ENCODE measurements around the gene RAB5IF.
A peak's percentile ranks its signal among the peaks of the same experiment; 100 is the strongest.

The RAB5IF gene

GRCh38 chr20:36574366-36575135 lies 31.0 kb upstream of the RAB5IF start:
- H3K27me3 ChIP-seq (ENCODE audit: low read depth): no peaks in the 10 kb centered on the region
- H3K4me3 ChIP-seq: peak overlapping the region; percentile 88
- no peaks in the 10 kb centered on the region for H3K9me3 ChIP-seq
- H3K36me3 ChIP-seq (replicated peaks): peaks cover 13% of the 10 kb centered on the region
- peak; percentile 28 to 79 for DNase-seq (ENCODE audit: low spot score in 2 of 2)
- in situ Hi-C loops (cut with MboI; ENCODE audit: low sequenced_read_pairs): no loop called here
- H3K4me1 ChIP-seq: peaks cover 24% of the 10 kb centered on the region

GRCh38 chr20:36576081-36576445 lies 29.5 kb upstream of the RAB5IF start:
- no peaks in the 10 kb centered on the region for H3K27me3 ChIP-seq (ENCODE audit: low read depth)
- no peaks in the 10 kb centered on the region for H3K9me3 ChIP-seq
- H3K4me1 ChIP-seq: peaks cover 24% of the 10 kb centered on the region
- no peak overlapping the region for H3K4me3 ChIP-seq
- in situ Hi-C loops (cut with MboI; ENCODE audit: low sequenced_read_pairs): no loop called here
- DNase-seq (ENCODE audit: low spot score in 2 of 2): no peak
- H3K36me3 ChIP-seq (replicated peaks): peaks cover 25% of the 10 kb centered on the region

DNA sequence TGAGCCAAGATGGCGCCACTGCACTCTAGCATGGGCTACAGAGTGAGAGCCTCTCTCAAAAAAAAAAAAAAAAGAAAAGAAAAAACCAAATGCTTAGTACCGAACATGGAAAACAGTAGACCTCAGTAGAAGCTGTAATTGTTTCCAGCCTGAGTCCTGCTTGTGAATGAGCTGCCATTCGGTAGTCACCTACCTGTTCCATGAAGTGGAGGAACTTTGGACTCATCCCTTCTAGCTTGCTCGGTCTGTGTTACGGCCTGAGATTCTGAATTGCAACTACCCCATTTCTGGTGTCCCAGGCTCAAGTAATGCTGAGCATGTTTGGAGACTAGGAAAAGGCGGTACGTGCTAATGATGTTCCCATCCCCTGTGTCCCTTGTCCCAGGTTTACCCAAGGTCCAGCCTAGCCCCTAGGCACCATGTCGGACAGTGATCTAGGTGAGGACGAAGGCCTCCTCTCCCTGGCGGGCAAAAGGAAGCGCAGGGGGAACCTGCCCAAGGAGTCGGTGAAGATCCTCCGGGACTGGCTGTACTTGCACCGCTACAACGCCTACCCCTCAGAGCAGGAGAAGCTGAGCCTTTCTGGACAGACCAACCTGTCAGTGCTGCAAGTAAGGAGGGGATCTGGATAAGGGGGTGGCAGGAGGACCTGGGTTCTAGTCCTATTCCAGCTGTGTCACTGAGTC lies 27.1 kb upstream of the RAB5IF start:
- H3K27me3 ChIP-seq (ENCODE audit: low read depth): no peaks in the 10 kb centered on the region
- in situ Hi-C loops (cut with MboI; ENCODE audit: low sequenced_read_pairs): no loop called here
- H3K4me3 ChIP-seq: no peak overlapping the region
- H3K36me3 ChIP-seq (replicated peaks): peaks cover 42% of the 10 kb centered on the region
- H3K4me1 ChIP-seq: peaks cover 5% of the 10 kb centered on the region; the same call in 1 of the 2 replicates
- no peaks in the 10 kb centered on the region for H3K9me3 ChIP-seq
- DNase-seq (ENCODE audit: low spot score in 2 of 2): no peak

- no peaks in the 10 kb centered on the region for H3K27me3 ChIP-seq (ENCODE audit: low read depth)
- H3K36me3 ChIP-seq (replicated peaks): peaks cover 46% of the 10 kb centered on the region
- DNase-seq (ENCODE audit: low spot score in 2 of 2): no peak
- no peaks in the 10 kb centered on the region for H3K9me3 ChIP-seq
- in situ Hi-C loops (cut with MboI; ENCODE audit: low sequenced_read_pairs): no loop called here
- H3K4me1 ChIP-seq: peaks cover 14% of the 10 kb centered on the region
- H3K4me3 ChIP-seq: no peak overlapping the region
These were observed 25.5 kb upstream of the RAB5IF start for GRCh38 chr20:36579996-36580545.

GRCh38 chr20:36582322-36582721 lies 23.3 kb upstream of the RAB5IF start:
- Histone ChIP-seq H3K36me3 (replicated peaks) (peaks cover 53% of the 10 kb centered on the region), H3K4me3 (no peak overlapping the region), H3K27me3 (ENCODE audit: low read depth) (no peaks in the 10 kb centered on the region), H3K4me1 (peaks cover 20% of the 10 kb centered on the region), H3K9me3 (no peaks in the 10 kb centered on the region)
- in situ Hi-C loops (cut with MboI; ENCODE audit: low sequenced_read_pairs): no loop called here
- no peak for DNase-seq (ENCODE audit: low spot score in 2 of 2)

GRCh38 chr20:36582821-36583220 lies 22.8 kb upstream of the RAB5IF start:
- no peak overlapping the region for H3K4me3 ChIP-seq
- H3K36me3 ChIP-seq (replicated peaks): peaks cover 53% of the 10 kb centered on the region
- H3K4me1 ChIP-seq: peaks cover 20% of the 10 kb centered on the region
- in situ Hi-C loops (cut with MboI; ENCODE audit: low sequenced_read_pairs): no loop called here
- DNase-seq (ENCODE audit: low spot score in 2 of 2): no peak
- H3K9me3 ChIP-seq: no peaks in the 10 kb centered on the region
- H3K27me3 ChIP-seq (ENCODE audit: low read depth): no peaks in the 10 kb centered on the region

DNA sequence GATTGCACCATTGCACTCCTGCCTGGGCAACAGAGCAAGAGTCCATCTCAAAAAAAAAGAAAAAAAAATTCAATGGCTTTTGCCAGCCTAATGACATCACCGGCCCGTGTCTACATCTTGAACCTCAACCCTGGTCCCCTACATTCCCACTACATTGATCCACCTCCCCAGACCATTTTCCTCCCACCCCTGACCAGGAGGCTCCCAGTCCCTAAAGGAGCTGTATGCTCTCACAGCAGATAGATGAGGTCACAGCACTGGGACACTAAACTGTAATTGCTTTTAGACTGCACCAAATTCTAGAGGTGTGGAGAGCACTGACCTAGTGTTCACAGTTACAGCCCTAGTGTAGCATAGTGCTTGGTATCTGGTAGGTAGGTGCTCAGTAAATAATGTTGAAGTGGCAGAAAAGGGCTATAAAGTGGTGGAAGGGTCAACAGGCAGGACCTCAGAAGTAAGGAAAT lies 21.5 kb upstream of the RAB5IF start:
- in situ Hi-C loops (cut with MboI; ENCODE audit: low sequenced_read_pairs): no loop called here
- Histone ChIP-seq H3K4me3 (no peak overlapping the region), H3K27me3 (ENCODE audit: low read depth) (no peaks in the 10 kb centered on the region), H3K36me3 (replicated peaks) (peaks cover 48% of the 10 kb centered on the region), H3K9me3 (no peaks in the 10 kb centered on the region), H3K4me1 (peaks cover 20% of the 10 kb centered on the region)
- DNase-seq (ENCODE audit: low spot score in 2 of 2): no peak

DNA sequence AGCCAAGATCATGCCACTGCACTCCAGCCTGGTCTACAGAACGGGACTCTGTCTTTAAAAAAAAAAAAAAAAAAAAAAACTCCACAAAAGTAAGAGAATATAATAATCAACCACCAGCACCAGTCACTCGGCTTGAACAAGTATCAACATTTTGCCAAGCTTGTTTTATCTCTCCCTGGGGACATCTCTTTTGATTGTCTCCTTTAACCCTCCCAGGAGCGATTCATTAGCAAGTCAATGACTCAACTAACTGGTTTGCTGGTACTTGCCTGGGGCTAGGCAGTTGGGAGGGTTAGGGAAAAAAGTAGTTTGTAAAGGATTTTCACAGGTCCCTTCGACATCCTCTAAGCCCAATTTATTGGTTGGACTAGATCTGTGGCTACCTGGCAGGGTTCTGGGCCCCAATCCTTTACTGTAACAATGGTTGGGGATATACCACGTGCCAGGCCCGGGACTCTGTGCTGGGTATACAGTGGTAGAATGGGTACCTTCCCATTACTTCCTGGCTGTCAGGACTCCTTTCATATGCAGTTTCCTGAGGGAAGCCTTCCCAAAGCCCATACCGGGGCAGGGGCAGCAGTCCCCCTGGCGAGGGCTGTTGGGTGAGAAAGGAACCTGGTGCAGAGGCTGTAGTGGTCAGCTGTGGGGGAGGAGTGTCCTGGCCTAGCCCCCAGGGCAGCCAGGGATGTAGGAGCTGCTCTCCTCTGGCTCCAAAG lies 20.0 kb upstream of the RAB5IF start:
- in situ Hi-C loops (cut with MboI; ENCODE audit: low sequenced_read_pairs): no loop called here

DNA sequence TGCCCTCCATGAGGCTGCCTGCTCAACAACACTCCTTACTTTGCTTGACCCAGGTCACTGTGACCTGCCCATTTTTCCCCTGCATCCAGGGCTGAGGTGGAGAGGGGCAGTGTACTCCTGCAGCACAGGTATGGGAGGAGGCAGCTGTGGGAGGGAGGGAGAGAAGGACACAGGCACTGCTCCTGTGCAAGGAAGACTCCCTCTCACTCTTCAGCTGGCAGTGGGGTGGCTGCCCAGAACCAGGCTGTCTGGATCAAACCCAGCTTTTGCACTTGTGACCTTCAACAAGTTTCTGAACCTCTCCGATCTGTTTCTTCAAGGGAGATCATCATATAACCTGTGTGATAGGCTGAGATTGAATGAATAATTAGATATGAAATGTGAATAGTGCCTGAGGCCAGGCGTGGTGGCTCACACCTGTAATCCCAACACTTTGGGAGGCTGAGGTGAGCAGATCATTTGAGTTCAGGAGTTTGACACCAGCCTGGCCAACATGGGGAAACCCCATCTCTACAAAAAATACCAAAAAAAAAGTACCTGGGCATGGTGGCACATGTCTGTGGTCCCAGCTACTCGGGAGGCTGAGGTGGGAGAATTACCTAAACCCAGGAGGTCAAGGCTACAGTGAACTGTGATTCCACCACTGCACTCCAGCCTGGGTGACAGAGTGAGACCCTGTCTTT lies 18.1 kb upstream of the RAB5IF start:
- no peak for DNase-seq (ENCODE audit: low spot score in 2 of 2)
- Histone ChIP-seq H3K4me3 (no peak overlapping the region), H3K27me3 (ENCODE audit: low read depth) (no peaks in the 10 kb centered on the region), H3K4me1 (peaks cover 25% of the 10 kb centered on the region), H3K36me3 (replicated peaks) (peaks cover 40% of the 10 kb centered on the region), H3K9me3 (no peaks in the 10 kb centered on the region)
- in situ Hi-C loops (cut with MboI; ENCODE audit: low sequenced_read_pairs): no loop called here

More for the DNA sequence above, 20.0 kb upstream of the RAB5IF start:
- peaks cover 41% of the 10 kb centered on the region for H3K36me3 ChIP-seq (replicated peaks)
- no peaks in the 10 kb centered on the region for H3K9me3 ChIP-seq
- H3K4me3 ChIP-seq: no peak overlapping the region
- peaks cover 20% of the 10 kb centered on the region for H3K4me1 ChIP-seq
- DNase-seq (ENCODE audit: low spot score in 2 of 2): peak; percentile 91 to 99
- H3K27me3 ChIP-seq (ENCODE audit: low read depth): no peaks in the 10 kb centered on the region

DNA sequence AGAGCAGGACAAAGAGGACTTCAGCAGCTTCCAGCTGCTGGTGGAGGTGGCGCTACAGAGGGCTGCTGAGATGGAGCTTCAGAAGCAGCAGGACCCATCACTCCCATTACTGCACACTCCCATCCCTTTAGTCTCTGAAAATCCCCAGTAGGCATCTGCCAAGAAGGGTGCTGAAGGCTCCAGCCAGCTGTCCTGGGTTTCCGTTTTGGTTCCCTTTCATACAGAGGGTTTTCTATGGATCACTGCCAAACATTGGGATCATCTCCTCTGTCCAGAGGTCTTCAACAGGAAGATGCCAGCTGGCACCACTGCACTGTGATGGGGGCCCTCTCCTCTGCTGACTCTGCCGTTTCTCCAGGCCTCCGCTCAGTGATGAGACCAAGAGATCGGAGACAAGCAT lies 14.3 kb upstream of the RAB5IF start:
- Histone ChIP-seq H3K4me1 (peaks cover 5% of the 10 kb centered on the region), H3K9me3 (no peaks in the 10 kb centered on the region), H3K36me3 (replicated peaks) (peaks cover 49% of the 10 kb centered on the region), H3K4me3 (no peak overlapping the region), H3K27me3 (ENCODE audit: low read depth) (no peaks in the 10 kb centered on the region)
- DNase-seq (ENCODE audit: low spot score in 2 of 2): no peak
- in situ Hi-C loops (cut with MboI; ENCODE audit: low sequenced_read_pairs): no loop called here

- peak; percentile 62 to 64 for DNase-seq (ENCODE audit: low spot score in 2 of 2)
- in situ Hi-C loops (cut with MboI; ENCODE audit: low sequenced_read_pairs): no loop called here
- H3K4me1 ChIP-seq: peaks cover 5% of the 10 kb centered on the region
These were observed 13.5 kb upstream of the RAB5IF start for GRCh38 chr20:36591854-36592641.

GRCh38 chr20:36593347-36593929 lies 12.1 kb upstream of the RAB5IF start:
- no peak for DNase-seq (ENCODE audit: low spot score in 2 of 2)
- H3K4me1 ChIP-seq: peaks cover 5% of the 10 kb centered on the region
- no peaks in the 10 kb centered on the region for H3K9me3 ChIP-seq
- in situ Hi-C loops (cut with MboI; ENCODE audit: low sequenced_read_pairs): no loop called here
- no peak overlapping the region for H3K4me3 ChIP-seq
- H3K27me3 ChIP-seq (ENCODE audit: low read depth): no peaks in the 10 kb centered on the region
- peaks cover 42% of the 10 kb centered on the region for H3K36me3 ChIP-seq (replicated peaks)

More at GRCh38 chr20:36591854-36592641, 13.5 kb upstream of the RAB5IF start:
- no peaks in the 10 kb centered on the region for H3K27me3 ChIP-seq (ENCODE audit: low read depth)
- no peak overlapping the region for H3K4me3 ChIP-seq
- no peaks in the 10 kb centered on the region for H3K9me3 ChIP-seq
- H3K36me3 ChIP-seq (replicated peaks): peaks cover 46% of the 10 kb centered on the region

Measured in HAP-1 (cell line).